ENCODE results near the gene STAM.

- peak; percentile 87 for TF ChIP-seq CTCF (conservative IDR thresholded peaks at IDR 0.05; ENCODE audit: low read length)
- no peak for TF ChIP-seq EZH2phosphoT487 (IDR thresholded peaks at IDR 0.05; ENCODE audit: borderline replicate concordance, low read depth, low read length)
Observed at GRCh38 chr10:17737027-17737965, 93.3 kb downstream of the STAM start.
